HG03060 (cell line): ENCODE measurements around the gene RAD54L2.
"Not testable (repeated sequence)": the region's sequence is repeated elsewhere in the genome, so short reads cannot be mapped to it uniquely, and the experiment has no call there.

ENCODE experiments used
- ATAC-seq: cut with Tn5 transposase; IDR thresholded peaks from one replicate; pipeline ENCODE4 v1.9.1; 2021; ENCODE audit warnings: low read depth, moderate number of reproducible peaks; ENCODE audit not compliant: unreplicated experiment

The RAD54L2 gene

DNA sequence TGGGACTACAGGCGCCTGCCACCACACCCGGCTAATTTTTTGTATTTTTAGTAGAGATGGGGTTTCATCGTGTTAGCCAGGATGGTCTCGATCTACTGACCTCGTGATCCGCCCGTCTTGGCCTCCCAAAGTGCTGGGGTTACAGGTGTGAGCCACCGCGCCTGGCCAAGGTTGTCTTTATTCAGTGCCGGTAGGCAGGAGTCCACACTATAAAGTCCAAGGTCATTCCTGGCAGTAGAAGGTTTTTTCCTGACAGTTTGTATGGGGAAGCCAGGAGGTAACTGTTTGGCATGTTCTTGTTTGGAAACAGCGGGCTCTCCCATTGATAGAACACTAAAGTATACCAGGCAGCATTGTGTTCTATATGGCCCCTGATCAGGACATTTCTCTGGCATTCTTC is 4.1 kb downstream of the RAD54L2 start:
- not testable (repeated sequence) for ATAC-seq

DNA sequence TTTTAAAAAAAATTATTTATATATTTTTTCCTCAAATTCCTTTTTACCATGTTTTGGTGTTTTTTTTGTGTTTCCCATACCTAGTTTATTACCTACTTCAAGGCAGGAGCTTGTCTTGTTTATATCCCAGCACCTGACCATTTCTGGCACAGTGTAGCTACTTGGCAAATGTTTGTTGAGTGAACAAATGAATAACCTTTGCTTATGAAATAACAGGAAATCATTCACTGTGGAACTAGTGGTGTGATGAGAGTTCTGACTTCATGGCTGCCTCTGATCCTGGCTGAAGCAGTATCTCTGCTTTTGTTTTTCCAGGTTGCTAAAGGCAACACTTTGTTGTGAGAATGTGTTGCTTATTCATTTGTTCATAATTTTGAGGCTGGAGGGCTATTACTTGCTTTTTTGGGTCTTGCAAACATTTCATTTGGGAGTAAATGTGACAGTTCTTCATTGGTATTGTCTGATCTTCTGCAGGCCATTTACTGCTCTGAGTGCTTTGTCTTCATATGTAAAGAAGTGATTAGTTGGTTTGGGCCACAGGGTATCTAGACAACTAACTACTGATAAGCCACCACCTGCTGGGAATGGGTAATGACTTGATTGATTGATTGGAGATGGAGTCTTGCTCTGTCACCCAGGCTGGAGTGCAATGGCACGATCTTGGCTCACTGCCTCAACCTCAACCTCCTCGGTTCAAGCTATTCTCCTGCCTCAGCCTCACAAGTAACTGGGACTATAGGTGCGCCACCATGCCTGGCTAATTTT is 5.7 kb downstream of the RAD54L2 start:
- ATAC-seq: no peak

DNA sequence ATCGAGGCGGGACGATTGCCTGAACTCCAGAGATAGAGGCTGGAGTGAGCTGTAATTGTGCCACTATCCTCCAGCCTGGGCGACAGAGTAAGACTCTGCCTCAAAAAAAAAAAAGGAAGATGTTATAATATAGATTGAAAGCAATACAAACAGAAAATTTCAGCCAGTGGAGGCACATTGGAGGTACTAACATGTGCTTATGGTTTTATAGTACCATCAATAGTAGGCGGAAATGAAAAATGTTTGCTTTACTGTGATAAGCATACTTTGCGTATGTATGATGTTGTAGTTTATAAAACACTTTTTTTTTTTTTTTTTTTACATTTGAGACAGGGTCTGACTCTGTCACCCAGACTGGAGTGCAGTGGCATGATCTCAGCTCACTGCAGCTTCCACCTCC is 8.8 kb downstream of the RAD54L2 start:
- ATAC-seq: no peak

DNA sequence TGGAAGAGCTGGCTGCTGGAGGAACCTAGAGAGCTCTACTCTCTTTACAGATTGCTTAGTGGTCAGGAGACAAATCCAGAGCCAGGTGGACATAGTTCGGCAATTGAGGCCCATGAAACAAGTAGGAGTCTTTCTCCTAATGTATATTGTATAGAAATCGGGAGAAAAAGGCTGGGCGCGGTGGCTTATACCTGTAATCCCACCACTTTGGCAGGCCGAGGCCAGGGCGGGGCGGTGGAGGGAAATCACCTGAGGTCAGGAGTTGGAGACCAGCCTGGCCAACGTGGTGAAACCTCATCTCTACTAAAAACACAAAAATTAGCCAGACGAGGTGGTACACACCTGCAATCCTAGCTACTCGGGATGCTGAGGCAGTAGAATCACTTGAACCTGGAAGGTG is 10.8 kb downstream of the RAD54L2 start:
- ATAC-seq: no peak

DNA sequence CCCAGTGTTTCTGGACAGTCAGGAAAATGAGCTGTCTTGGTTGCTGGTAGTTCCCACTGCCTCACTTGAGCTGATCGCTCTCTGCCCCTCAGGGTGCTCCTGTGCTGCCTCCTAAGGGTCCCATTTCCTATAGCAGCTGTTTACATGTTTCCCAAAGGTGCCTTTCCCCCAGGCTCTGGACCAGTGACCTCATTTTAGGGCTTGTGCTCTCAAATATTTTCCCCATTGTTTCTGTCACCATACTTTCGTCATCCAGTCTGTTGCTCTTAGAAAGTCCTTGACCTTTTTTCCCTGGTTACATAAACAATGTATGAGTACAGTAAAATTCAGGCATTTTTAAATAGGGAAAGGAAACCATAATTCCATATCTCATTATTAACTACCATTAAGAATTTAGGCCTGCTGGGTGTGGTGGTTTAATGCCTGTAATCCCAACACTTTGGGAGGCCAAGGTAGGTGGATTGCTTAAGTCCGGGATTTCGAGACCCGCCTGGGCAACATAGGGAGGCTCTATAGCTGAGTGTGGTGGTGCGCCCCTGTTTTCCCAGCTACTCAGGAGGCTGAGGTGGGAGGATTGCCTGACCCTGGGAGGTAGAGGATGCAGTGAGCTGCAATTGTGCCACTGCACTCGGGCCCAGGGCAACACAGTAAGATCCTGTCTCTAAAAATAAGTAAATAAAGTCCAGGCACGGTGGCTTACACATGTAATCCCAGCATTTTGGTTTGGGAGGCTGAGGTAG is 11.7 kb downstream of the RAD54L2 start:
- no peak for ATAC-seq

DNA sequence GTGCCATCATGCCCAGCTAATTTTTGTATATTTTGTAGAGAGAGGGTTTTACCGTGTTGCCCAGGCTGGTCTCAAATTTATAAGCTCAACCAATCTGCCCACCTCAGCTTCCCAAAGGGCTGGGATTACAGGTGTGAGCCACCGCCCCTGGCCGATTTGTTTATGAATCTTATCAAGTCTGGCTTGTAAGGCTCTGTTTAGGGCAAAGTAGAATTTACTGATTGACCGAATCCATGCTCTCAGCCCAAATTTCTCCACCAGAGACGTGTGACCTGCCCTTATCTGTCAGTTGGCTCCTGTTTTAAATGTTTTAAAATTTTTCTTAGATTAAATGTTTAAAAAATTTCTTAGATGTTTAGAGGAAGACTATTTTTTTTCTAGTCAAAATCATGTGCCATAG is 19.5 kb downstream of the RAD54L2 start:
- no peak for ATAC-seq

DNA sequence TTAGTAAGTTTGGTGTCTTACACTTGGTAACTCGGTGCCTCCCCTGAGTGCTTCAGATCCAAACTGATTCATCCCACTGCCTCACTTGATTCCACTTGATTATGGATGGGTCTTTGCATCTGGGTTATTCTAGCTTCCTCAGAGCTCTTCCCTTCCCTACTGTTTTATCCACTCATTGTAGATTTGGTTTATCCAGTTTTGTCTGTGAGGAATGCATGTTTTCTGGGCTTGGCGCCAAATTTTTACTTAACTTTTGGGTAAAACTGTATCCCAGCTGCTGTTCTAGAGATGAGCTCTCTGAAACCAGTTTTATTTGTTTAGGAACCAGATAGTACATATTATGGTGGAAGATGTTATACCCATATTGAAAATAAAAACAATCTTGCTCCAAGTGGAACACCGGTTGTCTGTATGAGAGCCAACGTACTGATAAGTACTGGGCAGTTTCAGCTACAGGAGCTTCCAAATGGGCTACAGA is 20.9 kb downstream of the RAD54L2 start:
- ATAC-seq: no peak

DNA sequence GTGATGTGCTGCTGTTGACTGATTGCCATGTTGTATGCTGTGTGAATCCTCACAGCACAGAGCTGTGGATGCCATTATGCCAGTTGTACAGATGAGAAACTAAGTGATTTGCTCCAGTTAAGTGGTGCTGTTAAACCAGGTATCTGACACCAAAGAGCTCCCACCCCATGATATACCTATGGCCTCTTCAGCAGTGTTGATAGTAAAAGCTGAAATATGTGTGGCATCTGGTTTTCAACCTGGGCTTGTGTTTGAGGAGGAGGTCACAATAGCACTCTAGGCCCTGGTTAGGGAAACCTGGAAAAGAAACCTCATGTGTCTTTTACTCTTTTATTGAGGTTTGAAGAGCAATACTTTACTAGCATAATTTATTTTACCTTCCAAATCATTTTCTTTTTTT is 21.4 kb downstream of the RAD54L2 start:
- ATAC-seq: no peak

DNA sequence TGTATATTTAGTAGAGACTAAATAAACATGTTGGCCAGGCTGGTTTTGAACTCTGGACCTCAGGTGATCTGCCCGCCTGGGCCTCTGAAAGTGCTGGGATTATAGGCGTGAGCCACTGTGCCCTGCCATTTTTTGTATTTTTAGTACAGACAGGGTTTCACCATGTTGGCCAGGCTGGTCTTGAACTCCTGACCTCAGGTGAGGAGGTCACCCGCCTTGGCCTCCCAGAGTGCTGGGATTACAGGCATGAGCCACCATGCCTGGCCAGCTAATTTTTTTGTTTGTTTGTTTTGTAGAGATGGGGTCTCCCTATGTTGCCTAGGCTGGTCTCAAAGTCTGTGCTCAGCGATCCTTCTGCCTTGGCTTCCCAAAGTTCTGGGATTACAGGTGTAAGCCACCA is 23.9 kb downstream of the RAD54L2 start:
- not testable (repeated sequence) for ATAC-seq

DNA sequence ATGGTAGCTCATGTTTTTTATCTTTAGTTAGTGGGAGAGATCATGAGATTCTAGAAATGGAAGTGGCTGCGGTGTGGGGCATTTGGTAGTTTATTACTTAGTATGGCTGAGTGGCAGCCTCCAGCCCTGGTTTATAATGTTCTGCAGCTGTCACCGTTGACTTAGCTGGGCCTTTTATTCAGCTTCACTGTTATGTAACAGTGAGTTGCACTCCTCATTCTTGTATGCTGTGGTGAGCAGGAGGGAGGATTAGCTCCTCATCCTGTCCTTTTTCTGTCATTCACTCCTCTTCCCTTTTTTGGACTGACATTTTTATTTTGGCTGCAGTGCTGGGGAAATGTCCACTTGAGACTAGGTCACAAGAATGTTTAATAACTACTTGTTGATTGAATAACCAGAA is 29.5 kb downstream of the RAD54L2 start:
- ATAC-seq: no peak

DNA sequence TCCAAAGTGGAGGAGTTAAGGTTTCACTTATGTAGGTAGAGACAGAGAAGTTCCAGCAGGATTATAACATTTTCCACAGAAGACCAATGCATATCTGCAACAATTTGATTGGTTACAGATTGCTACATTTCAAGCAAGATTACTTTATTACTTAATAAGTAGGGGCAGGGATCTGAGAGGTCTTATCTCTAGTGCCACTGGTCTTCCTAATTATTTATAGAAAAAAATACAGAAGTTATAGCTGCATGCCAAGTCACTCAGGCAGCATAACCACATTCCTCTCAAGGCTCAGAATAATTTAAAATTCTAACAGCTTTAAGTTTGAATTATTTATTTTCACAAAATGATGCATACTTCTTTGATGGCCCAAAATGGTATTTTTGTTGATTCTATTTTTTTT is 30.5 kb downstream of the RAD54L2 start:
- no peak for ATAC-seq

DNA sequence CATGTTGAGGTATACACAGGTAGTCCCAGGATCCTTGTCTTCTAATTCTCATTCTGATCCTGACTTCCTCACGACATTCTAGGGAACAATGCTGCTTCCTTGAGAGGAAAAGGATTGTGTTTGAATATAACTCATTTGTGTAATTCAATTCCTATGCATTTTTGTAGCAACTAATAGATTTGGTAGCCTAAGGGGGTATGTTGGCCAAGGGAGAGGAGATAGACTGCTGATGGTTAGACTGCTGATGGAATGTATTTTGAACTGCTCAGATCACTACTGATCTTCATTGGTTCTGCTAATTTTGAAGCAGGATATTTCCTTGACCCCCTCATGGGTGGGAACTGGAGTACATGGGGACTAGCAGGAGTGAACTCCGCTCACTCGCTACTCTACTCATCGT is 39.7 kb downstream of the RAD54L2 start:
- no peak for ATAC-seq

DNA sequence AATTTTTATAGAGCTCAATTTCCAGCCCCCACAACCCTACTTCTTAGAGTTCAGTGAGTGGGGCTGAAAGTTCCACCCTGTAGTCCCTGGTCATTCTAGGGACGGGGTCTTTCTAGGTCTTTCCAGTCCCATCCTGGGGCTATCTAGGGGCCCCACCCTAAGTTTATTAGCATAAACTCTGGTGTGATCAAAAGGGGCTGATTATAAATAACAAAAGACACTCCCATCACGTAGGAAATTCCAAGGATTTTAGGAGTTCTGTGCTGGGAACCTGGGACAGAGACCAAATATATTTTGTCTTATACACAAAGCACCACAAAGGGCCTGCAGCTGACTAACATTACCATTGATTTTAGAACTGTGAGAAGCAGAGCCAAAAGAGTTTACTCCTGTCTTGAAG is 41.9 kb downstream of the RAD54L2 start:
- no peak for ATAC-seq

DNA sequence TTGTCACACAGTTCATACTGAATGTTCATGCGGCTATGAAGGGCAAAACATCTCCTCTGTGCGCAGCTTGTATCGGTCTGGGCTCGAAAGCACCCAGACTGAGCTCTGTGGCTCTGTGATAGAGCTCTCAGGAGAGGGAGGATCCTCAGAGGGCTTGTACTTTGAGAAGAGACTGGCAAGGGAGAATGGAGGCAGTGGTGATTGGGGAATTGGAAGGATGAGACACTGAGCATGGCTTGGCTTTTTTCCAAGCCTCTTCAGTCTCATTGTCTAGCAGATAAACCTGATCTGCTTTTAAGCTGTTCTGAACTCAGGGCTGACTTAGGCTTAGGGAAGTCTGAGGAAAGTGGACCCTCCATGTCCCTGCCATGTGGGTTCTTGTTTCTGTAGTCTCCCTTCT is 43.0 kb downstream of the RAD54L2 start:
- ATAC-seq: no peak

DNA sequence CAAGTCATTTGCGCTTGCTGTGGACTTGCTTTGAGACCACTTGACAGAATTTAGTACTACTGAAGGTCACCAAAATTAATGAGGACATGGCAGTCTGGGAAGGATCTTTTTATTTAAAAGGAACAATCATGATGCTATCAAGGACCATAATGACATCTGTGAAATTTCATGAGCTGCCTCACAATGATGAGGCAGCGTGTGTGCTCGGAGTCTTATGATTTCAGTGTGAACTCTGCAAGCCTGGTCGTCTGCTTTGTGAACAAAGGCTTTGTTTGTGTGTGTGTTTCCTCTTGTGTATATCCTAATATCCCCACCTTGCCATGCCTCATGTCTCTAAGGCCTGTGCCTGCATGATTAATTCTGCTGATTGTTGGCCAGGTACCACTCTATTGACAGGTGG is 46.7 kb downstream of the RAD54L2 start:
- no peak for ATAC-seq

DNA sequence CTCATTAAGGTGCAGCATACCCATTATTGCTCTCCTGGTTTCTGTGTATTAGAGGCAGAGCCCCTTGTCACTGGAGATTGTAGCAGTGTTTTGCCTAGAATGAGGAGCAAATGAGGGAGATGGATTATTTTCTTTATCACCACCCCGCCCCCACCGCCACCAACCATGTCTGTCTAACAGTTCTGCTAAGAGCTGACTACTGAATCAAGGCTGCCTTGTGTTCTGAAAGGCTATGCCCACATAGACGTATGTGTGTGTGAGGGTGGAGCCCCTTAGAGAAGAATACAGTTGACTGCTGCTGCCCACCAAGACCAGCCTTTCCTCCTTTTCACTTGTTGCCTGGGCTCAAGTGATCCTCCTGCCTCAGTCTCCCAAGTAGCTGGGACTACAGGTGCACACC is 47.4 kb downstream of the RAD54L2 start:
- ATAC-seq: no peak
